Measurements from ENCODE around the gene MLYCD.
"Not testable (repeated sequence)": the region's sequence is repeated elsewhere in the genome, so short reads cannot be mapped to it uniquely, and the experiment has no call there.

Gene MLYCD

GRCh38 chr16:83936581-83937165 lies 37.8 kb downstream of the MLYCD start:
- H3K4me3 ChIP-seq (ENCODE audit: low read length), result no peak overlapping the region
- no peak for DNase-seq (ENCODE audit: low read depth, low spot score)

- no peak for DNase-seq (ENCODE audit: low read depth, low spot score)
- no peak overlapping the region for H3K4me3 ChIP-seq (ENCODE audit: low read length)
Observed at GRCh38 chr16:83937267-83937666, 38.4 kb downstream of the MLYCD start.

GRCh38 chr16:83937922-83938885 lies 39.3 kb downstream of the MLYCD start:
- DNase-seq (ENCODE audit: low read depth, low spot score), result no peak
- H3K4me3 ChIP-seq (ENCODE audit: low read length), result no peak overlapping the region

GRCh38 chr16:83939266-83939855 lies 40.4 kb downstream of the MLYCD start:
- no peak overlapping the region for H3K4me3 ChIP-seq (ENCODE audit: low read length)
- DNase-seq (ENCODE audit: low read depth, low spot score), result no peak

- DNase-seq (ENCODE audit: low read depth, low spot score), result no peak
- no peak overlapping the region for H3K4me3 ChIP-seq (ENCODE audit: low read length)
Observed at GRCh38 chr16:83940119-83940518, 41.2 kb downstream of the MLYCD start.

- no peak overlapping the region for H3K4me3 ChIP-seq (ENCODE audit: low read length)
- DNase-seq (ENCODE audit: low read depth, low spot score), result no peak
Observed at GRCh38 chr16:83940630-83941378, 41.9 kb downstream of the MLYCD start.

GRCh38 chr16:83941546-83941945 lies 42.6 kb downstream of the MLYCD start:
- H3K4me3 ChIP-seq (ENCODE audit: low read length); DNase-seq (ENCODE audit: low read depth, low spot score): not testable (repeated sequence)

- no peak for DNase-seq (ENCODE audit: low read depth, low spot score)
Observed at GRCh38 chr16:83942074-83942473, 43.2 kb downstream of the MLYCD start.

GRCh38 chr16:83942815-83943515 lies 44.0 kb downstream of the MLYCD start:
- no peak overlapping the region for H3K4me3 ChIP-seq (ENCODE audit: low read length)
- DNase-seq (ENCODE audit: low read depth, low spot score), result no peak

More at GRCh38 chr16:83942074-83942473, 43.2 kb downstream of the MLYCD start:
- H3K4me3 ChIP-seq (ENCODE audit: low read length), result no peak overlapping the region

GRCh38 chr16:83943516-83944050 lies 44.7 kb downstream of the MLYCD start:
- DNase-seq (ENCODE audit: low read depth, low spot score), result no peak
- no peak overlapping the region for H3K4me3 ChIP-seq (ENCODE audit: low read length)

GRCh38 chr16:83945587-83945986 lies 46.7 kb downstream of the MLYCD start:
- no peak for DNase-seq (ENCODE audit: low read depth, low spot score)
- no peak overlapping the region for H3K4me3 ChIP-seq (ENCODE audit: low read length)

- DNase-seq (ENCODE audit: low read depth, low spot score), result no peak
Observed at GRCh38 chr16:83946154-83946780, 47.4 kb downstream of the MLYCD start.

GRCh38 chr16:83946781-83947566 lies 48.1 kb downstream of the MLYCD start:
- H3K4me3 ChIP-seq (ENCODE audit: low read length), result no peak overlapping the region
- no peak for DNase-seq (ENCODE audit: low read depth, low spot score)

More at GRCh38 chr16:83946154-83946780, 47.4 kb downstream of the MLYCD start:
- H3K4me3 ChIP-seq (ENCODE audit: low read length), result no peak overlapping the region

- H3K4me3 ChIP-seq (ENCODE audit: low read length), result no peak overlapping the region
- no peak for DNase-seq (ENCODE audit: low read depth, low spot score)
Observed at GRCh38 chr16:83947642-83948234, 48.8 kb downstream of the MLYCD start.

- DNase-seq (ENCODE audit: low read depth, low spot score), result no peak
- no peak overlapping the region for H3K4me3 ChIP-seq (ENCODE audit: low read length)
Observed at GRCh38 chr16:83948914-83949723, 50.2 kb downstream of the MLYCD start.

- no peak overlapping the region for H3K4me3 ChIP-seq (ENCODE audit: low read length)
- no peak for DNase-seq (ENCODE audit: low read depth, low spot score)
Observed at GRCh38 chr16:83949724-83950001, 50.7 kb downstream of the MLYCD start.

All from Jurkat, Clone E6-1 (cell line).